ENCODE results near the gene MMP11.

The MMP11 gene

DNA sequence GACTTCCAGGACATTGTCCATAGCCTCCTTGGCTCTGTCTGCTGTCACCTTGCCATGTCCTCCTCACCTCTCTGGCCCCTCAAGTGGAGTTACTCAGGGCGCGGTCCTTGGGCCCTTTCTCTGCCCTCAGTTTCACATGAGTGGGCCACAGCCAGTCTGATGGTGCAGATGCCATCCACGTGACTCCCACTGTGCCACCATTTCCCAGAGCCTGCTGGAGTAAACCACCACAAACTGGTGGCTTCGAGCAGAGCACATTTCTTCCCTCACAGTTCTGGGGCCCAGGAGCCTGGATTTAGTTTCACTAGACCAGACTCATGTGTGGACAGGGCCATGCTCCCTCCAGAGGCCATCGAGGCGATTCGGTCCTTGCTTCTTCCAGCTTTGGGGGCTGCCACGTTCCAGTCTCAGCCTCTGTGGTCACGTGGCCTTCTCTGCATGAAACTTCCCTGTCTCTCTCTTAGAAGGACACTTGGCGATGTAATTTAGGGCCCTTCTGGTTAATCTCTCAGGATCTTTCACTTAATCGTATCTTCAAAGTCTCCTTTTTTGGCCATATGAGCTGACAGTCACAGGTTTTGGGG is 28.7 kb downstream of the MMP11 start:
- DNase-seq (ENCODE audit: low spot score) = no peak

DNA sequence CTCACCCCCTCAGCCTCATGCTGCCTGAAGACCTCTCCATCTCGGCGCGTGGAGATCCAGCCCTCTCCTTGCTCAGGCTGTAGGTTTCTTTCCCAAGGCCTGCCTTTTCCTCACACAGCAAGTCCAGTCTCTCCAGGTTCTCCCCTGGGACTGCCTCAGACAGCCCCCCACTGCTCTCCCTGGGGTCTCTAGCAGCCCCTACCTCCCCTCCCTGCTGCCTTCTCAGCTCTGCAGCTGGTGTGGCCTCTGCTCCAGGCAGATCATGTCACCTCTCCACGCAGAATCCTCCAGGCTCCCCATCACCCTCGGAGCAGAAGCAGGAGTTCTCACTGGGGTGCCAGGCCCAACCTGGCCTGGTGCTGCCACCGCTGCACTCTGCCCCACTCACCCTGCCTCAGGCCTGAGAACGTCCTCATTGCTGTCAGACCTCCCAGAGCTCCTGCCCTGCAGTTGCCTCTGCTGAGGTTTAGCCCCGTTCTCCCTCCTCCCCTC is 29.3 kb downstream of the MMP11 start:
- DNase-seq (ENCODE audit: low spot score) = no peak

DNA sequence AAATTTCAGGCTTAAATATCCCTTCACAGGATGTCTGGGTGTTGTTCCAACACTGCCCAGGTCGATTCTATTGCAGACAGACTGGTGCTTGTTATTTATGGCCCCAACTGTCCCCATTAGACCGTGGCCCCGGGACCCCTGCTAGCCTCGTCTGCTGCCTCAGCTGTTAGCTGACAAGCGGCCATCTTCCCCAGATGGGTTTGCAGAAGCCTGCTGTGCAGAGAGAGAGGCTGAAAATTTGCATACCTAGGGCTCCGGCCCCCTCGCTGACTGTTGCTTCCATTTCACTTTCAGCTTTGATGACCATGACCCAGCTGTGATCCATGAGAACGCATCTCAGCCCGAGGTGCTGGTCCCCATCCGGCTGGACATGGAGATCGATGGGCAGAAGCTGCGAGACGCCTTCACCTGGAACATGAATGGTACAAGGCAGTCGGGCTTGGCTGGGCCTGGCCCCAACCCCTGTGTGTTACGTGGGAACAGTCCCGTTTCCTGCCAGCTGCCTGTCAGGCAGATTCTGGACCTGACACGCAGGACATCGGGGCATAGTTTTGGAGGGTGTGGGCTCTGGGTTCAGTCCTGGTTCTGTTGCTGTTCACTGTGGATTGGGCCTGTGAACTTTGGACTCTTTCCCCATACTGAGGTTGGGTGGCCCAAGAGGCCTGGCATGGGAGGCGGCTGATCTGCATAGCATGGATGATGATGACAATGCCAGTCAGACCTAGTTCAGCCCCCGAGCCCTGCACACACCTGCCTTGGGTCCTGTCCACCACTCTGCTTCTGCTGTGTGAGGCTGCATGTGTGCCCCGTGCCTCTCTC is 30.6 kb downstream of the MMP11 start:
- no peak for DNase-seq (ENCODE audit: low spot score)

DNA sequence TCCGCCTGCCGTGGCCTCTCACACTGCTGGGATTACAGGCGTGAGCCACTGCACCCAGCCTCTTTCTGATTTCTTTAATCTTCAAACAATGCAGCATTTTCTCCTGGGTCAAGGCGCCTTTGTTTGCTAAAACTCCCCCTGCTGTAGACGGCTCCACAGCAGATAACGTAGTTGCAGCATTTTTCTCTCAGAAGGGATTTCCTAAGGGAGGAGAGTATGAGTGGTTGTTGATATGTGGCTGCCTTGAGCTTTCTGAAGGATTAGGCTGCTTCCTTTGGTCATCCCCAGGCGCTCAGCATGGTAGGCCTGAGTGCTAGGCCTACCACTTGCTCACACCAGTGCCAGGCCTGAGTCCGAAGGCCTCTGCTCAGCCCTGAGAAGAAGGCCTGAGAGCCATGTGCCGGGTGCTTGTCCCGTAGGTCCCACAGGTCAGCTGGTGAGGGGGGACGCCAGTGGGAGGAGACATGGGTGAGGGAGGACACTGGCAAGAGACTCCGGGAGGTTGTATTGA is 32.2 kb downstream of the MMP11 start:
- DNase-seq (ENCODE audit: low spot score) = no peak

DNA sequence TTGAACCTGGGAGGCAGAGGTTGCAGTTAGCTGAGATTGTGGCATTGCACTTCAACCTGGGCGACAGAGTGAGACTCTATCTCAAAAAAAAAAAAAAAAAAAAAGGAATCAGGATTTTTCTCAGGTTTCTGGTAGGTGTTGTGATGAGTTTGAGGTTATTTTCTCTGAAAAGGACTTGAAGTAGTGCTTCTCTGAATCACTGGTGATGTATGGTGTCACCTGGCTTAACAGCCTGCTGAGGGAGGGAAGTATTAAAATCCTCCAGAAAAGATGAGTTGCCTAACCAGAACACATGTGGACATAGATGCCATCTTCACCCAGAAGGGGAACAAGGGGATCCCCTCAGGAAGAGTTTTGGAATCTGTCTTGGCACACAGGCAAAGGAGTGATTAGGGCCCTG is 34.2 kb downstream of the MMP11 start:
- DNase-seq (ENCODE audit: low spot score) = no peak

DNA sequence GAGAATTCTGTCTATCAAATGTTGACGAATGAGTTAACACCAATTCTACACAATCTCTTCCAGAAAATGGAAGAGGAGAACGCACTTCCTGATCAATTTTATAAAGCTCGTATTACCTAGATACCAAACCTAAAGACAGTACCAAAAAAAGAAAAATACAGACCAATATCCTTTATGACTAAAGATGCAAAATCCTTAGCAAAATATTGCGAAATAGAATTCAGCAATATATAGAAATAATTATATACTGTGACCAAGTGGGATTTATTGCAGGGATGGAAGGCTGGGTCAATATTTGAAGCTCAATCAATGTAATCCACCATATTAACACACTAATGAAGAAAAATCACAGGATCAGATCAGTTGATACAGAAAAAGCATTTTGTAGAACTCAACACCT is 39.7 kb downstream of the MMP11 start:
- no peak for DNase-seq (ENCODE audit: low spot score)

DNA sequence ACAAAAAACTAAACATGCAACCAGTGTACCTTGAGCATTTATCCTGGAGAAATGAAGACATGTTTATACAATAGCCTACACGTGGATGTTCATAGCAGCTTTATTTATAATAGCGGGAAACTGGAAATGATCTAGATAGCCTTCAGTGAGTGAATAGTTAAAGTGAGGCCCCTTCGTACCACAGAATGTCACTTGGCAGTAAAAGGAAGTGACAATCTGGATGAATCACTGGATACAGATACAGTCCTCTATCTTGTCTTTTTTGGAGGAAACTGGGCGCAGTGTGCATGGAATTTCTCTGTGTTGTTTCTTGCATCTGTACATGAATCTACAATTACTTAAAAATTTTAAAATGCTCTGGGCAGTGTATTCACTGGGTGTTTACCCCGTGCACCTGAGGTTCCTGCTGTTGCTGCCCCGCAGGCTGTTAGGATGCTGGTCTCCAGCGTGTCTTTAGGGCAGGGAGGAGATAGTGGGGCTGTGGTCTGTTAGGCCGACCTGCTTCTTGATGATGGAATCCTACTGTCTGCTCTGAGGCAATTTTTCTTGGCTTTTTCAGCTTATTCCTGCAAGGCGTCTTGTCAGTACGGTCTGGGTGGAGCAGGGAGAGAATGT is 43.0 kb downstream of the MMP11 start:
- no peak for DNase-seq (ENCODE audit: low spot score)

DNA sequence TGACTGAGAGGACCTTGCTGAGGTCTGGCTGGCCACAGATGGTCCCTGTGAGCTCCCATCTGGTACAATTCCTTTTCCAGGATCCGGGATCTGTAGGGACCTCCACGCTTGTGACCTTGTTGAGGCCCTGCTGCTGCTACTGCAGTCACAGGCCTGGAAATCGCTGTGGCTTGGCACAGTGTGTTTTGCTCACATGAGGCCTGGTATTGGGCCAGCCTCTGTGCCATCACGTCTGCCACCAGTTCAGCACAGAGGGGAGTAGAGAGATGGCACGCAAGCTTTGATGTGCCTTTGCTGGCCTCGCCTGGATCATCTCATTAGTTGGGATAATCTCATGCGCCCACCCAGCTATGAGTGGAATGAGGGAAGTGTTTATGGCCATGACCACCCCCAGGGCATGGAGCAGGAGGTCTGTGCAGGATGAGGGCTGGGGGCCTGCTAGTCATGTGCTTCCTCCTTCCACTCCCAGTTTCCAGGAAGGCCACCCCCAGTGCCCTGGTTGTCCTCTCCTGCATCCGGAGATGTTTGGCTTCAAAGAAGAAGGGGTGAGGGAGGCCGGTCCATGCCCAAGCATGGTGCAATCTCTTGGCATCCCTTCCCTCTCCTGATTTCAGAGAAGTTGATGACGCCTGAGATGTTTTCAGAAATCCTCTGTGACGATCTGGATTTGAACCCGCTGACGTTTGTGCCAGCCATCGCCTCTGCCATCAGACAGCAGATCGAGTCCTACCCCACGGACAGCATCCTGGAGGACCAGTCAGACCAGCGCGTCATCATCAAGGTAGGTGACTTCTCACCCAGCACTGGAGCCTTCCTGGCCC is 43.7 kb downstream of the MMP11 start:
- DNase-seq (ENCODE audit: low spot score) = no peak

DNA sequence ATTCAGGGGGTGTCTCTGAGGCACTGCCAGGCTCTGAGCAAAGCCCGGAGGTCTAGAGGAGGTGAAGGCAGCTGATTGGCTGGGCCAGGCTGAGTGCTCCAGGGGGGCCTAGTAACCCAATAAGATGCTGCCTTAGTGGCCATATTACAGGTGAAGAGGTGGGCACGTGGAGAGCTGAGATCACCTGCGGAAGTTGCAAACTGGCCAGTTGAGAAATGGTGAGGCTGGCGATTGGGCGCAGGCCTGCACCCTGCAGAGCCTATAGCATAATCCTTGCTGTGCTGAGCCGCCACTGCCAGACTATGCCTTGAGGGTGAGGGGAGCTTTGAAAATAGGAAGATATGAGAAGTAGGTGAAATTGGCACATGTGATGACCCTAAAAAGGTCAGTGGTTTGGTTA is 44.5 kb downstream of the MMP11 start:
- no peak for DNase-seq (ENCODE audit: low spot score)

DNA sequence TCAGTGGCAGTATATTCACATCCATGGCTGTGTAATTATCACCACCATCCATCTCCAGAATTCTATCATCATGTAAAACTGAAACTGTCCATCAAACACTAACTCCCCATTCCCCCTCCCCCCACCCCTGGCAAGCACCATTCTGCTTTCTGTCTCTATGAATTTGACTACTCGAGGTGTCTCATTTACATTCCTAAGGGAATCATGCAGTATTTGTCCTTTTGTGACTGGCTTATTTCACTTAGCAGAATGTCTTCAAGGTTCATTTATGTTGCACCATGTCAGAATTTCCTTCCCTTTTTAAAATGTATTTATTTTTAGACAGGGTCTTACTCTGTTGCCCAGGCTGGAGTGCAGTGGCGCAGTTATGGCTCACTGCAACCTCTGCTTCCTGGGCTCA is 45.9 kb downstream of the MMP11 start:
- DNase-seq (ENCODE audit: low spot score) = no peak

DNA sequence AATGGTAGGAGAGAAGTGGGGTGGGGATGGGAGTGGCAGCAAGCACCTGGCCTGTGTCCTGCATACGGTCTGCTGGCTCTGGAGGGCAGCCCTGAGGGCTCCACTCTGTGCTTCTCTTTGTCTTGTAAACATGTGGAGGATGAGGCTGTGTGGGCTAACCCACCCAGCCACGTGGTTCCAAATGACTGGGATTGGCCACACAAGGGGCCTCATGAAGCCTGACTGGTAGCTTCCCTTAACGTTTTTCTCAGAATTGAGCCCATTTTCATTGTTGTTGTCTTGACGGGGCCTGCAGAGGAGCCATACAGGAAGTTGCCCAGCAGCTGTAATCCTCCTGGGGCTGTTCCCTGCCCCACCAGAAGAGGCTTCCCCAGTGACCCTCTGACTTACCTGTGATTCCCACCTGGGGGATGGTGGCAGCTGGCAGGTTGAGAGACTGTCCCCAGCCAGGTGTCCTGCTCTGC is 48.1 kb downstream of the MMP11 start:
- DNase-seq (ENCODE audit: low spot score) = no peak

DNA sequence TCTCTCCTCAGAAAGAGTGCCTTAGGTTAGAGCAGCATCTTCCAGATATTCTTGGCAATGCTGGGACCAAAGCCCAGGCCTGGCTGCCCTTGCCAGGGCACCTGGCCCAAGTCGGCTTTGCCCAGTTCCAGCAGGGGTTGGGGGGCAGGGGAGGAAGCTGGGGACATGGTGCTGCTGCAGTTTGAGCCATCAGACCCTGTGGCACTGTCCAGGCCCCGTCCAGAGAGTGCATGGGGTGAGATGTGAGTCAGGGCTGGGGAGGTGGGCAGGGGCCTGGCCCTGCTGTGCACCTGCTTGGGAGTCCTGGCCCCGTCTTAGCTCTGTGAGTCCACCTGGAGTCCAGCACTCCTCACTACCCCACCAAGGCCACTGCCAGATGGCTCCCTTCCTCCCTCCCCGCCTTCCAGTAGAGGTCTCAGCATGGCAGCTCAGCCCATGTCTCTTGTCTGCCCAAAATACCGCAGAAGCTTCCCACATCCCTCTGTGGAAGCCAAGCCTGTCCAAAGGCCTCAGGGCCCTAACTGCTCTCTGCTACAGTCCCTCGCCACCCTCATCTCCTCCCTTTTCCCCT is 49.5 kb downstream of the MMP11 start:
- no peak for DNase-seq (ENCODE audit: low spot score)

DNA sequence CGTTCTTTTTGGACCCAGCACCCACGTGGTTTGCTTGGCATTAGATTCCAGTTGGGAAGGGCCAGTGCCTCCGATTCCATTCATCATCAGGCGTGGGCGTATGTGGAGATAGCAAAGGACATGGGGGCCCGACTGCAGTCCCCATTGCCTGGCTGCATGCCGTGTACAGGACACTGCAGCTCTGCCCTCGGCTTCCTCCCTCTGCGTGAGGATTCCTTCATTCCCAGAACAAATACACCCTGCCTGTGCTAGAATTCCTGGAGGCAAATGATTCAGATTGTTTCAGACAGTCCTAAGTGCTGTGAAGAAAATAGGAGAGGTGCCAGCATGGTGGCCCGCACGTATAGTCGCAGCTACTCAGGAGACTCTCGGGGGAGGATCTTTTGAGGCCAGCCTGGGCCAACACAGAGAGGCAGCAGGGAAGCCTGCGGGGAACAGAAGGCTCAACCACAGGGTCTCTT is 50.7 kb downstream of the MMP11 start:
- DNase-seq (ENCODE audit: low spot score) = no peak

DNA sequence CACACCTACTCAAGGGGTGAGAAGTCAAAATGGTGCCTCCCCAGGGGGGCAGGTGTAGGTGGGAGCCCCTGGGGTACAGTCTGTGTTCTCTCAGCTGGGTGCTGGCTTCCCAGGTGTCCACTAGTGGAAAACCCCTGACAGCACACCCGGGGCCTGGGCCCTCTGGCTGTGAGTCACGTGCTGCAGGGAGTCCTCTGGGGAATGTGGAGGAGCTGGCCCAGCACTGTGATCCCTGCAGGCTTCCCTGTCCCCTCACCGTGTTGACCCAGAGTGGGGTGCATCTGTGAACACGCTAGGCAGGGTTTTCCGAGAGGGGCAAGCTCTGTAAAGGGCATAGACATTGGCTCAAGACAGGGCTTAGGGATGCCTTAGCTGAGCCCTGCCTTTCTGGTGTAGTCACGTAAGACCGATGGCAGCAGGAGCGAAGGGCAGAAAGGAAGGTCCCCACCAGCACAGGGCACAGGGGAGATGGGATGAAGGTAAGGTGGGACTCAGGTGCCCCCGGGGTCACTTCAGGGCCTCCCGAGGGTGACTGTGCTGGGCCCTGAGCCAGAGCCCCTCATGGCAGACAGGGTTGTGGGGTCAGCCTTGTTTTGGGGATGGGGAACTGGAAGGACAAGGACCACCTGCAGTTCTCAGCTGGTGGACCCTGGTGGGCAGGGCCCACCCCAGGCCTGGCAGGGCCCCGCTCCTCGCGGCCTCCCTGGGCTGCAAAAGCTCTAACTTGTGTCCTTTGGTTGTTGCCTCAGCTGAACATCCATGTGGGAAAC is 52.0 kb downstream of the MMP11 start:
- no peak for DNase-seq (ENCODE audit: low spot score)

DNA sequence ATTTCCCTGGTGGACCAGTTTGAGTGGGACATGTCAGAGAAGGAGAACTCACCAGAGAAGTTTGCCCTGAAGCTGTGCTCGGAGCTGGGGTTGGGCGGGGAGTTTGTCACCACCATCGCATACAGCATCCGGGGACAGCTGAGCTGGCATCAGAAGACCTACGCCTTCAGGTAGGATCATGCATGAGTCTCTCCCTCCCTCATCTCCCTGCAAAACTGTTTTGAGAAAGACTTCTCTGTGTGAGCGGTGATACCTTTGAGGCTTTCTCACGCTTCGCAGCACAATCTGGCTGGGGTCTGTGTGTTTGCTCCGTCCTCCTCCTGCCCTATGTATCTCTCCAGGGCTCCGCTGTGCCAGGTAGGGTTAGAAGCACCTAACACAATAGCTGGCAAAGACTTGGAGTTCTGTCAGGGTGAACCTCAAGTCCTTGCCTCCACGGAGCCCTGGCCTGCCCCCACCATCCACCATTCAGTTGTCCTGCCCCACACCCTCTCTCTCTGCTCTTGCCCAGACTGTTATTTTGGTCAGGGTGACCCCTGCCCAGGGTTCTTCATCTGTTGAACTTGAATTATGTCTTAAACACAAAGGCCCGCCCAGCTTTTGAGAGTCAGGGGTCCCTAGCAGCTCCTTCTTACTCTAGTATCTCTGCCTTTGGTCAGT is 52.7 kb downstream of the MMP11 start:
- DNase-seq (ENCODE audit: low spot score) = no peak

DNA sequence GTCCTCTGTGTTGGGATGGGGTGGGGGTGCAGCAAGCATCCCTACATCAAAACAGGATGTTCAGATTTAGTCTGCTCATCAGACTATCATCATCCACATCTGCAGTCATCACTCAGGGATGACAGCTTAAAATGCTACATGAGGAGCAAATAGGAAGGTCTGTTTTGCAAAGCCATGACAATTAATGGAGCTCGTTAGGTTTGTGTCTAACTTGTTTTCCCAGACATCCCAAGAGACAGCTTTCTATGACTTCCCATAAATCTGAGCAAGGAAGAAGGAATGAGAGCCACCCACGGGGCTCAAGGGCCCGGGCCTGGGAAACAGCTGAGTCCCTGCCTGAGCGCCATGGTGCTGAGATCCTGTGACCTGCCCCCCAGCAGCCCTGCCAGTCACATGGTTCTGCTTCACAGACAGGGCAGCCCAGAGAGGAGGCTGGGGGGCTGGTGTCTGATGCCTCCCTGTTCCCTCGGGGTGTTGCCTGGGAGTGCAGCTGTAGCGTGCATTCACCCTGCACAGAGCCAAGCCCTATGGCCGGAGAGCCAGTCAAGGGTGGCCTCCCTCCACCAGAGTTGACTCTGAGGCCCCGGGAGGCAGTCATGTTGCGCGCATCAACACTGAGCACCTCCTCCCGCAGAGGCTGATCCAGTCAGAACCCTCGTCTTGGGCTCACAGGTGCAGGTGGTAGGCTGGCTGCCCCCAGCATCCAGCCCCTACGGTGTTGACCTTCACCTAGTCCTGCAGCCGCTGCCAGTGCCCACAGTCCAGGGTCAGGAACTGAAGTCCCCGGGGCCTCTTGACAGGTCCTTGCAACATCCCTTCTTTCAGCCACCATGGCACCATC is 54.1 kb downstream of the MMP11 start:
- DNase-seq (ENCODE audit: low spot score) = no peak

DNA sequence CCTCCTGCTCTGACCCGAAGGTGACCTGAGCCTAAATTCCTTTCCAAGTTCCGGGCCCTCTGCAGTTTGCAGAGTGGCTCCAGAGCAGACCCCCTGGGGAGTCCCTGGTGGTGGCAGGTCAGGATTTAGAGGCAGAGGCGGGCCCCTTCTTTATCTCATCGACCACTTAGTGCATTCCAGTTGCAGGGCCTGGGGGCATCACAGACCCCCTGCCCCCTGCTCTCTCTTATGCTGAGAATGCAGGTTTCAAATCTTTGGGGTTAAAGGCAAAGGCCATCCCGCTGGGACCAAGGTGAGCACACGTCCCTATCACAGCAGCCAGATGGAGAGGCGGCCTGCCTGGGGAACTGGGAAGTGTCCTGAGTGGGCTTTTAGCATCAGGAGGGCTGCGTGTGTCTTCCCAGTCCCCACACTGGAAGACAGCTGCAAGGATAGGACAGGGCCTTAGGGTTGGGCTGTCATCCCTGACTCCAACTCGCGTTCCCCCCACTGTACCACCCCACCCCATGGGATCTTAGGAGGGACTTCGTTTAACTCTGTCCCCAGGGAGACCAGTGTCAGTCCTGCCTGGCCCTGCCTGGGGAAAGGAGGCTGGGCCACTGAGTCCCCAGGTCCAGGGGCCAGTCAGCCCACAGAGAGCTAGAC is 54.8 kb downstream of the MMP11 start:
- DNase-seq (ENCODE audit: low spot score) = no peak

DNA sequence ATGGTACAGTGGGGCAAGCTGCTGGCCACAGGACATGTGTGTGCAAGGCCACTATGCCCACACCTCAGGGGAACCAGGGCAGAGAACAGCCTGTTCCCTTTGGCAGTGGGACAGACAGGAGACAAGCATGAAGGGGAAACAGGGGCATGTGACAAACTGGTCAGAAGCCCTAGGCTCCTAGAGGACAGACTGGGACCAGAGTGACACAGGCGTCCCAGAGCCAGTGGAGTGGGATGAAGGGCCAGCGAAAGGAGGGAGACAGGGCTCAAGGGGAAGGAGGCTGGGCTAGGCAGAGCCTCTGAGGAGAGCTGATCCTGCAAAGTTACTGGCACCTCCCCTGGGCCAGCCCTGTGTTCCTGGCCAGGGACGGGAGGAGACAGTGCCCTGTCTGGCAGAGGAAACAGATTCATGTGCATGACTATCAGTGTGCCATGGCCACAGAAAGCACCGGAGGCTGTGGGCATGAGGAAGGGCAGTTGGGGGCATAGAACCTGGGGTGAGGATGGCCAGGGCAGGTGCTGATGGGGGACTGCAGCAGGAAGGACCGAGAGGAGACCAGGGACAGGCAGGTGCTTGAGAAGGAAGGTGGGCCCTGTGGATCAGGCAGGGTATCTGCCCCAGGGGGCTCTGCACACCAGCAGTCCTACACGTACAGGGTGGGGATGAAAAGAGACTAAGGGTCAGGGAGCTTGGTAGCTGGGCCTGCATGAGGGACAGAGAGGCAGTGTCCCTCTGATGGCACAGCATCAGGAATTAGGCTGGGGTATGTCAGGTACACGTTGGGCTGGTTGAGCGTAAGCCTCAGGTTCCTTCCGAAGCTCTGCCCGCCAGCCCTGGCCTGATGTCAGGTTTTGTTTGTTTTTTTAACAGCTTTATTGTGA is 56.4 kb downstream of the MMP11 start:
- DNase-seq (ENCODE audit: low spot score) = no peak

Measured in COLO829 (cell line).